ENCODE measurements around the gene ZMYND8. TPM values are rescaled to one million over a fixed set of nuclear protein-coding genes. Genes with fewer than 3 reads are reported as not detected.

ZMYND8 gene
- polyA plus RNA-seq, 6 donors from 2014 or later = 2.7 to 22.7 (median 12.1) TPM

DNA sequence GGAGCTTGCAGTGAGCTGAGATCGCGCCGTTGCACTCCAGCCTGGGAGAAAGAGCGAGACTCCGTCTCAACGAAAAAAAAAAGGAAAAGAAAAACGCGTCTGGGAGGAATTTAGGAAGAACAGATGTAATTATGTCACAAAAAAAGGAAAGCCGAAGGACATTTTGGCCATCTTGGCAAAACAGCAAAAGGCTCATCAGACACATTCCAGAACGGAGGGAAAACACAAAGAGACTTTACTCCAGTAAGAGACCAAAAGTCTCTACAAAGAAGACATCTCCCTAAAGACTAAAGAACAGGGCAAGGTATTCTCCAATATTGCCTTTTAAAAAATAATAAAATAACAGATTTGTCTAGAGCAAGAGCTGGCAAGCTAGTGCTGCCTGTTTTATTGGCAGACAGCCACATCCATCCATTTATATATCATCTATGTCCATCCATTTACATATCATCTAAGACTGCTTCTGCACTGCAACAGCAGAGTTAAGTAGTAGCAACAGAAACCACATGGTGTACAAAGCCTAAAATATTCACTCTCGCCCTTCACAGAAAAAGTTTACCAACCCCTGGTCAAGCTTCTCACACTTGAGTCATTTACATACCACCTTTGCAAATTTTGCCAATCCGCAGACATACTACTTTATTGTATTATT lies 133.9 kb downstream of the ZMYND8 start:
- DNase-seq (no peak), ATAC-seq (ENCODE audit: low read depth in 2 of 2) (no peak)
- no peaks in the 10 kb centered on the region for H3K27me3 Mint-ChIP-seq
- H3K27ac Mint-ChIP-seq = peak overlapping the region in 3 of 6 donors; percentile 33 to 74 (median 61)
- no peak overlapping the region for H3K4me3 Mint-ChIP-seq
- H3K4me1 Mint-ChIP-seq = peaks cover 0 to 11% (median 9%) of the 10 kb centered on the region in 3 donors
- peaks cover 28 to 29% of the 10 kb centered on the region in 2 donors for H3K36me3 Mint-ChIP-seq
- no peaks in the 10 kb centered on the region for H3K9me3 Mint-ChIP-seq

DNA sequence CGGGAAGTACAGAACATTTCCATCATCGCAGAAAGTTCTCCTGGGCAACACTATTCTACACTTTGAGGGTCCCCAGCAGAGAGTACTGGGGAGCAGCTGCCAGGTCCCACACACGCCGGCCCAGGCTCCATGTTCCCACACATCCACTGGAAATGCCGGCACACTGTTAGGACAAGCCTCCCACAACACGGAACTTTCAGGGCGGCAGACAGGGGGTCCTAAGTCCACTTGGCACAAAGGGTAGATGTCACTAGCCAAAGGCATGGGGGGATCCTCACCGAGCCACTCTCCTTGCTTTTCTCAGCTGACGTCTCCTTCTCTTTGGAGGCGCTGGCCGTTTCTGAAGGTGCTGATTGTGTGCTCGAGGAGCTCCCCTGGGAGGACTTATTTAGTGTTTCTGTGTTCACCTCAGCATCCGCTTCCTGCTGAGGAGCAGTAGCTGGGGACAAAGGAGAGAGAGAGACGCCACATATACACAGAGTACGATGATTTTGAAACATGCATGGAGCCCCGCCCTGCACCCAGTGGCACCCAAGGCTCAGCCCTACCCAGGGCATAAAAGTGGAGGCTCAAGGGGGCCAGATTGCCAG lies 135.4 kb downstream of the ZMYND8 start:
- no peaks in the 10 kb centered on the region for H3K27me3 Mint-ChIP-seq
- peaks cover 0 to 11% (median 9%) of the 10 kb centered on the region in 3 donors for H3K4me1 Mint-ChIP-seq
- DNase-seq (no peak), ATAC-seq (ENCODE audit: low read depth in 2 of 2) (peak in 1 of 2 donors; percentile 30)
- no peaks in the 10 kb centered on the region for H3K9me3 Mint-ChIP-seq
- H3K27ac Mint-ChIP-seq = peak overlapping the region in 1 of 6 donors; percentile 11
- peak overlapping the region in 1 of 8 donors; percentile 6 for H3K4me3 Mint-ChIP-seq
- H3K36me3 Mint-ChIP-seq = peaks cover 30 to 37% of the 10 kb centered on the region in 2 donors

DNA sequence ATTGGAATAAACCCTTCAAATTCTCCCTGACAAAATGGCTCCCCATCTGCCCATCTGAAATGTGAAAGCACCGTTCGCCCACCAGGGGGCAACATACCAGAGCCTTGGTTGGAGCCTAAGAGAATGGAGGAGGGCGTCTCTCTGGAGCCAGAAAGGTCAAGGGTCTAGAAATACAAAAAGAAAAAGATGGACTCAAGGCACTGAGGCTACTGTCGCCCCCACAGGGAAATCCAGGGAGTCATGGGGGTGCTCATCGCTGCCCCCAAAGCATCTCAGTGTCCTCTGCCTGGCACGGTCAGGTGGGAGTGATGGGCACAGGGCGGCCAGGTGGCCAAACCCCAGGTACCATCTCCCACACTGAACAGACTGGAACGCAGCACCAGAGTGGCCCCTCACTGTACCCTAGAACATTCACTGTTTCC lies 136.3 kb downstream of the ZMYND8 start:
- Mint-ChIP-seq H3K4me1 (peaks cover 2 to 15% (median 15%) of the 10 kb centered on the region in 3 donors), H3K27me3 (no peaks in the 10 kb centered on the region), H3K27ac (peak overlapping the region in 3 of 6 donors; percentile 66 to 88 (median 70)), H3K36me3 (peaks cover 34 to 45% of the 10 kb centered on the region in 2 donors), H3K9me3 (no peaks in the 10 kb centered on the region), H3K4me3 (no peak overlapping the region)
- ATAC-seq (ENCODE audit: low read depth in 2 of 2) = peak; percentile 34 to 64
- DNase-seq = peak; percentile 26

DNA sequence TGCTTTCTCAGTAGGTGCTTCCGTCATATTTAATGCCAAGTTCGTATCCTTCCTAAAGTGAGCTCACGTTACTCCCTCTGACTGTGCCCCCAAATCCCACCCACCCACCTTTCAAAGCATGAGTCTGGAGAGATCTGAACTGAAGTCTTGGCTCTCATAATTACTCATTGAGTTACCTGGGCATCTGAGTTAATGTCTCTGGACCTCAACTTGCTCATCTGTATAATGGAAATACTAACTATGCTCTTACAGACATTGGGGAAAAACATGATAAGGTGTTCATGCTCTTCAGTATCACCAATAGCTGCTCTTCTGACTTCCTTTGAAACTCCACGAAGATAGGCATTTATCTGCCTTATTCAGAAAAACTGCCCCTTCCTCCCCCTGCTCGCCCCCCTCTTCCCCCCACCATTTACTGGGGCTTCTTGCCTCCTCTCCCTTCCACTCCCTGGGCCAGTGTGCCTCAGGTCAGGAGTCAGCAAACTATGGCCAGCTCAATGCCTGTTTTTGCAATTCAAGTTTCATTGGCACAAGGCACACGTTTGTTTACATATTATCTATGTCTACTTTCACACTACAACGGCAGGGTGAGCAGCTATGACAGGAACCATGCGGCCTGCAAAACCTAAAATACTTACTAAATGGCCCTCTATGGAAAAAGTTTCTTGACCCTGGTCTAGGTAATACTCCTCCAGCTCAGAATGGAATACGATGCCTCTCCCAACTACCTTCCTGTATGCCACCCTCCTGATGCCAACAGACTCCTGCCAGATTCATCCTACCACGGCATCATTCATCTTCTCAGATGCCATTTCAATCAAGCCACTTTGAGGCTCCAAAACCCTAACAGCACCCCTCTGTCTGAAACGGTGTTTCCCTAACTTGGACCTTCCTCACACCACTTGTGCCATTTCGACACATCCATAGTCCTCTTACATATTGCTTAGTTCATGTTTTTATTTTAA lies 138.7 kb downstream of the ZMYND8 start:
- Mint-ChIP-seq H3K4me1 (peaks cover 2 to 15% (median 11%) of the 10 kb centered on the region in 3 donors), H3K36me3 (peaks cover 32 to 34% of the 10 kb centered on the region in 2 donors), H3K9me3 (no peaks in the 10 kb centered on the region), H3K4me3 (no peak overlapping the region), H3K27me3 (no peaks in the 10 kb centered on the region), H3K27ac (peak overlapping the region in 5 of 6 donors; percentile 27 to 89 (median 73))
- ATAC-seq (ENCODE audit: low read depth in 2 of 2) (no peak), DNase-seq (no peak)

DNA sequence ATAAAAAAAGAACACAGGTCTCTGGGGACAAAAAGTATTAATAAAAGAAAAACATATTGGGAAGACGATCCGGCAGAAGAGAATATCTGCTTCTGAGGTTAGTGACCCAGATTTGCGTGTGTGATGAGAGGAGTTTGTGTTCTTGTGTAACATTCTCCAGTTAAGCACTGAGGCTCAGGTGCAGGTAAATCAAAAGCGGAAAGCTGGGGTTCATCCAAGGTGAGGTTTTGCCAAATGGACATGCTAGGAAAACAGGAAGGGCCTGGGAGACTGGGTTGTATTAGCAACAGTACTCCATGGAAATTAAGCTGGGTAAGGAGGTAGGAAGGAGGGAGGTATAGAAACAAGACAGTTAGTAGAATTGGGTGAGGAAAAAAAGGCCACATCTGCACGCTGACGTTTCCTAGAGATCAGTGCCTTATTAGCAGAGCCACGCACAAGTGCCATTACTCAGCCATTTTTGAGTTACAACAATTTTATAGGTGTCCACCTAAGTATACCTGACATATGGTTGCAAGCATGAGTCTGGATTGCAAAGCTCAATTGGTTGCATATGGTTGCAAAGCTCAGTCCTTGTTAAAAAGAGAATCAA lies 139.6 kb downstream of the ZMYND8 start:
- no peaks in the 10 kb centered on the region for H3K9me3 Mint-ChIP-seq
- peak overlapping the region in 2 of 6 donors; percentile 17 to 44 for H3K27ac Mint-ChIP-seq
- no peak for DNase-seq
- H3K4me3 Mint-ChIP-seq = no peak overlapping the region
- peaks cover 2 to 15% (median 11%) of the 10 kb centered on the region in 3 donors for H3K4me1 Mint-ChIP-seq
- peaks cover 25 to 26% of the 10 kb centered on the region in 2 donors for H3K36me3 Mint-ChIP-seq
- ATAC-seq (ENCODE audit: low read depth in 2 of 2) = no peak
- no peaks in the 10 kb centered on the region for H3K27me3 Mint-ChIP-seq

DNA sequence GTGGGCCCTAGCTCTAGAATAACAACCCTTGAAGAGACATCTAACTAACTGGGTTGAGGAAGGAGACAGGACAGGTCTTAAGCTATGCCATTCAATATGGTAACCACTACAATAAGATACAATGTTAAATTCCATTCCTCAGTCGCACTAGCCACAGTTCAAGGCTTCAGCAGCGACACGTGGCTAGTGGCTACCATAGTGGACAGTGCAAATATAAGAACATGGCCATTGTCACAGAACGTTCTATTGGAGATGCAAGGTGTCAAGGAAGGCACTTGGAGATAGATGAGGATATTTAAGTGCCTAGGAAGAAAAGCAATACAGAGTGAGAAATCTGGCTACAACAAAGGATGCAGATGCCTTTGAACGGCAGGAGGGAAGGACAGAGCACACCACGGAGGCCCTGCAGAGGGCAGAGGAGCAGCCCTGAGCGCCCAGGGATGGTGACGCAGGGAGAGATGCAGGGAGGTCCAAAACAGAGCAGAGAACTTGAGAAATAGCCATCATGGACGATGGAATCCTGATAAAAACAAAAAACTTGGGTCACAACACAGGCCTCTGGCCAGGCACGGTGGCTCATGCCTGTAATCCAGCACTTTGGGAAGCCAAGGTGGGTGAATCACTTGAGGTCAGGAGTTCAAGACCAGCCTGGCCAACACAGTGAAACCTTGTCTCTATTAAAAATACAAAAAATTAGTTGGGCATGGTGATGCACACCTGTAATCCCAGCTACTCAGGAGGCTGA lies 140.7 kb downstream of the ZMYND8 start:
- Mint-ChIP-seq H3K9me3 (no peaks in the 10 kb centered on the region), H3K27ac (peak overlapping the region in 2 of 6 donors; percentile 44 to 93), H3K36me3 (peaks cover 25 to 26% of the 10 kb centered on the region in 2 donors), H3K4me1 (peaks cover 2 to 15% (median 11%) of the 10 kb centered on the region in 3 donors), H3K4me3 (peak overlapping the region in 1 of 8 donors; percentile 2), H3K27me3 (no peaks in the 10 kb centered on the region)
- DNase-seq (no peak), ATAC-seq (ENCODE audit: low read depth in 2 of 2) (no peak)

DNA sequence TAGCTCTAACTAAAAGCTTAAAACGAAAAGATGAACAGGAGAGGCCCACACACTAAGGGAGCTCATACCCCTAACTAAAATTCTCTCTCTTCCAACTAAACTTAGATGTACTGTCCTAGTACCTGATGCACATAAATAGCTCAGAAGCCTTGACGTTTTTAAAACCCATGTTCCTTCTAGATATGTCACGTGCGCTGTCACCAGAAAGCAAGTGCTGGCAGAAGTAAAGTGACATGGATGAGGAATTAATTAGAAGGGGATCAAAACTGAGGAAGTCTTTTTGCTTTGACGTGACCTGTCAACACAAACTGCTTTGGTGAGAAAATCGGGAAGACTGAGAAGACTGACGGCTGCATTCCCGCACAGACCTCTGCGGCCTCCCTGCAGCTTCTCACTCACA lies 142.5 kb downstream of the ZMYND8 start:
- Mint-ChIP-seq H3K4me3 (no peak overlapping the region), H3K27me3 (no peaks in the 10 kb centered on the region), H3K4me1 (peaks cover 2 to 11% (median 6%) of the 10 kb centered on the region in 3 donors), H3K27ac (no peak overlapping the region), H3K9me3 (no peaks in the 10 kb centered on the region), H3K36me3 (peaks cover 25 to 26% of the 10 kb centered on the region in 2 donors)
- ATAC-seq (ENCODE audit: low read depth in 2 of 2) = no peak
- DNase-seq = no peak

DNA sequence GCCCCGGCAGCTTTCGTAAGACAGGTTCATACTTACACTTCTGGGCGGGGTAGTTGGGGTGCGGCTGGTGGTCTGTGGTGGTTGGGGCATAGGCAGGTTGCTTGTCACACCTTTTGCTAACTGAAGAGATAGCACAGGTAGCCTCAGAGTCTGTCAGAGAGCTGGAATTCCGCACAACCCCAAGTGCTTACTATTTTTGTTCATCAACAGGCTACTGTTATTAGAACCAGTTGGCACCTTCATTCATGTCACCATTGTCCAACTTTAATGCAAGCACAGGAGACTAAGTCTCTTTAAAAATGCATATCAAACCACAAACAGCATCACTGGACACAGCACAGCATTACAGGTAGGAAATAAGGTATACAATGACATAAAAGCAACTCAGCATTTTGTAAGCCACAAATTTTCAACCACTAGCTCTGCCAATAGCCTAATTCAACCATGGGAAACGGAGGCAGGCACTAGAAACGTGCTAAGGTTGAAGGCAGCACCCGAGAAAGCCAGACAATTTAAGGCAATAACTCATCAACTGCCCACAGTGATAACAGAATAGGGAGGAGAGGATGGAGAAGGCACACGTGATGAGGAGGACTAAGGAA lies 143.8 kb downstream of the ZMYND8 start:
- Mint-ChIP-seq H3K4me1 (peaks cover 2 to 6% (median 5%) of the 10 kb centered on the region in 3 donors), H3K36me3 (peaks cover 17 to 18% of the 10 kb centered on the region in 2 donors), H3K27ac (no peak overlapping the region), H3K27me3 (no peaks in the 10 kb centered on the region), H3K9me3 (no peaks in the 10 kb centered on the region), H3K4me3 (no peak overlapping the region)
- DNase-seq (no peak), ATAC-seq (ENCODE audit: low read depth in 2 of 2) (no peak)

DNA sequence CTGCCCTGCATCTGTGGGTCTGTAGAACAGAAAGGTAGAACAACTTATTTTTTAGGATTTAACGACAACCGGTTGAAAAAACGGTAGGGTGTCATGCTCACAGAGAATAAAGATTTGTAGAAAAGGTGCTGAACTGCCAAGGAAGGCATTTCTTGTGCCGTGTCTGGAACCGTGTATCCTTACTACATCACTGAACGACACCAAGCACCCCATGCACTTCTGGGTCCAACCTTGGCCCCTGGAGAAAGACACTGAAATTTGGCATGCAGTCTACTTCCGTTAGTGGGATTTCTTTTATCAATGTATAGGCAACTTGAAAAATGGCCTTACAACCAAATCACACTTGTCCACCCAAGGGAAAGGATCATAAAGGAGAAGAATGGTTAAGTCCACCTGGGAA lies 145.5 kb downstream of the ZMYND8 start:
- H3K36me3 Mint-ChIP-seq = peaks cover 7 to 17% of the 10 kb centered on the region in 2 donors
- no peak for ATAC-seq (ENCODE audit: low read depth in 2 of 2)

DNA sequence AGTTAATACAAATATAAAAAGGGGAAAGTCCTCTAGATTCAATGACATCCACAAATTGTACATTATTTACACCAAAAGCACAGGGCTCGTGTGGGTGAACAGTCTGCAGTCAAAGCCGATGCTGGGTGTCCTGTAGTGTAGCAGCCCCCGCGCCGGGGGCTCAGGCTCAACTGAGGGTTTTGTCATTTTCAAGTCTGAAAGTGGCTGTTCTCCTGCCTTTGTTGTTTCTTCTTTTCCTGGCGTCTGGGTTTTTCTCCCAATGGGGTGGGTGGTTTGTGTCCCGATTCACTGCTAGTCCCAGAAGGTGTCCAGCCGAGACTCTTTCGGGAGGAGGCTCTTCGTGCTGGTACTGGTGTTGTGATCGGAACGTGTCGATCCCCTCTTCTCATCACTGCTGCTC lies 146.0 kb downstream of the ZMYND8 start:
- DNase-seq (no peak), ATAC-seq (ENCODE audit: low read depth in 2 of 2) (no peak)
- Mint-ChIP-seq H3K36me3 (peaks cover 1 to 13% of the 10 kb centered on the region in 2 donors), H3K4me1 (peaks cover 6 to 12% (median 6%) of the 10 kb centered on the region in 3 donors), H3K4me3 (no peak overlapping the region), H3K27me3 (no peaks in the 10 kb centered on the region), H3K9me3 (no peaks in the 10 kb centered on the region), H3K27ac (no peak overlapping the region)

More for the DNA sequence above, 145.5 kb downstream of the ZMYND8 start:
- Mint-ChIP-seq H3K4me1 (peaks cover 4 to 9% (median 6%) of the 10 kb centered on the region in 3 donors), H3K27ac (no peak overlapping the region), H3K27me3 (no peaks in the 10 kb centered on the region), H3K9me3 (no peaks in the 10 kb centered on the region), H3K4me3 (no peak overlapping the region)
- no peak for DNase-seq

DNA sequence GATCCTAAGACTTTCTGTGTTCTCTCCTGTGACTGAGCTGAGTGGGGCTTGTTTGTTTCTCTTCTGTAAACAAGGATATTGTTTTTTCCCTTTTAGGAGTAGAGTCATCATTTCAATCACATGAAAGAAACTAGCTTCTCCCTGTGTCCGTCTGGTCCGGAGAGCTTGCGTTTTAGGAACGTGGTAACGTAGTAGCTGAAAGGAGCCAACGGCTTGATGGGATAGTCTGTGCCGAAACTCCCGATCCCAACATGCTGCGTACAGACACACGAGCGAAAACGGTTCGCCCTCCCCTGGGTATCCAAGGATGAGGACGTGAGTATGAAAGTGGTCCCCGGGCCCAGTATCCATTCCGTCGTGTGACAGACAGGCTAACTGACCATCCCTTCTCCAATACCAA lies 146.5 kb downstream of the ZMYND8 start:
- H3K9me3 Mint-ChIP-seq = no peaks in the 10 kb centered on the region
- peaks cover 0 to 13% of the 10 kb centered on the region in 2 donors for H3K36me3 Mint-ChIP-seq
- no peaks in the 10 kb centered on the region for H3K27me3 Mint-ChIP-seq
- DNase-seq = no peak
- peak overlapping the region in 1 of 6 donors; percentile 69 for H3K27ac Mint-ChIP-seq
- ATAC-seq (ENCODE audit: low read depth in 2 of 2) = no peak
- no peak overlapping the region for H3K4me3 Mint-ChIP-seq
- H3K4me1 Mint-ChIP-seq = peaks cover 7 to 13% (median 7%) of the 10 kb centered on the region in 3 donors

DNA sequence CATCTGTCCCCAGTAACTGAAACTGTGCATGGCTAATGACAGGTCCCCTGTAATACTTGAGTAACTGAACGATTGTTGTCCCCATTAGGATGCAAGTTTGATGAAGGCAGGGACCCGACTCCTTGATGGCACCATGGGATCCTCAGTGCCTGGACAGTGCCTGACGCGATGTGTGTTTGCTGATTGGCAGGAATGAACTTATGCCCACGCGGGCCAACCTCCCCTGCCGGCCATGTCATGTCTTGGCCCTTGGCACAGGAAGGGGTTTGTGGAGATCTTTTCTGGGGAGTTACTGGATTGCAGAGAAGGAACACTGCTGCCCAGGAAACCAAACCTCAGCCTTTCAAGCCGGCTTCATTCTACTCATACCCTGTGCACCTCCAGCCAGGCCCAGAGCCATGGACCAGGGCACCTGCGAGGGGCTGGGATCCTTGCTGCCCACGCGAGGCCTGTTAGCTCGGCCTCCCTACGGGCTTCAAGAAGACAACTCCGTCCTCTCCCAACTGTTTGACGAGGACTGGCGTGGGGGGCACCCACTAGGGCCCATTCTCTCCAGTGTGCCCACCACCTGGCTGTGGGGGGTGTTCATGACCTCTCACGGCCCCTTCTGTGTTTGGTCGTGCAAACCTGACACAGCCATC lies 147.8 kb downstream of the ZMYND8 start:
- no peaks in the 10 kb centered on the region for H3K9me3 Mint-ChIP-seq
- H3K4me1 Mint-ChIP-seq = peaks cover 7 to 13% (median 7%) of the 10 kb centered on the region in 3 donors
- peak overlapping the region in 1 of 8 donors; percentile 10 for H3K4me3 Mint-ChIP-seq
- no peaks in the 10 kb centered on the region for H3K27me3 Mint-ChIP-seq
- H3K27ac Mint-ChIP-seq = no peak overlapping the region
- DNase-seq (no peak), ATAC-seq (ENCODE audit: low read depth in 2 of 2) (no peak)
- peaks cover 0 to 13% of the 10 kb centered on the region in 2 donors for H3K36me3 Mint-ChIP-seq

Measured in naive B cell (primary cell).